Kidney (tissue), 14 donors: ENCODE measurements around the gene TMEM9. TPM values are rescaled to one million over a fixed set of nuclear protein-coding genes. Genes with fewer than 3 reads are reported as not detected.

Experiments
- DNase-seq, 5 donors: peaks; one replicate each; pipeline ENCODE4 v3.0.0-alpha.2; 2013 to 2020
- FAIRE-seq: peaks from 2 replicates; lab custom pipeline; 2012; peaks lifted over from hg19 to GRCh38; lab: Jason Lieb, UNC
- H3K27ac ChIP-seq, 2 donors: one replicate each; pipeline ENCODE4 v1.7.0; 2013; ENCODE audit warnings: low read depth in 2 of 2, low read length in 2 of 2, inconsistent platforms in 1 of 2
- H3K27me3 ChIP-seq: one replicate; pipeline ENCODE4 v1.7.1; 2013; ENCODE audit warnings: low read length, inconsistent platforms; ENCODE audit not compliant: control insufficient read depth, insufficient read depth
- H3K36me3 ChIP-seq, 3 donors: one replicate each; pipeline versions ENCODE4 v1.7.0 to v1.7.1; 2013; ENCODE audit warnings: low read length in 3 of 3, control low read depth in 1 of 3, inconsistent platforms in 1 of 3; ENCODE audit not compliant: insufficient read depth in 3 of 3, control insufficient read depth in 2 of 3
- H3K4me1 ChIP-seq, 3 donors: one replicate each; pipeline versions ENCODE4 v1.7.0 to v1.7.1; 2013; ENCODE audit warnings: low read length in 3 of 3, inconsistent platforms in 1 of 3, low read depth in 1 of 3; ENCODE audit not compliant: control insufficient read depth in 2 of 3, insufficient read depth in 2 of 3
- H3K4me3 ChIP-seq, 3 donors: one replicate each; pipeline versions ENCODE4 v1.7.0 to v1.8.1; 2013; ENCODE audit warnings: low read length in 3 of 3, control low read depth in 1 of 3, inconsistent platforms in 1 of 3
- H3K9ac ChIP-seq, 3 donors: one replicate each; pipeline versions ENCODE4 v1.7.0 to v1.7.1; 2013; ENCODE audit warnings: low read length in 3 of 3, control low read depth in 1 of 3, inconsistent platforms in 1 of 3
- H3K9me3 ChIP-seq, 3 donors: one replicate each; pipeline versions ENCODE4 v1.7.0 to v1.7.1; 2013; ENCODE audit warnings: low read length in 3 of 3, control low read depth in 1 of 3, inconsistent platforms in 1 of 3; ENCODE audit not compliant: control insufficient read depth in 2 of 3, insufficient read depth in 1 of 3
- CTCF ChIP-seq: IDR thresholded peaks from 3 replicates; pipeline ENCODE4 v1.5.1; 2012; ENCODE audit warnings: mild to moderate bottlenecking, moderate library complexity, borderline replicate concordance; ENCODE audit not compliant: insufficient read depth; ENCODE audit errors: extremely low read depth
- intact Hi-C: fragments of 100-400 bp; cut with DNase I; formaldehyde crosslinking; loops from one replicate; pipeline ENCODE4 v1.11.1; 2022
- polyA plus RNA-seq: library from polyadenylated mRNA; stranded (reverse); fragments of 350-450 nt; fragmentation: Illumina TruSeq; extraction: RNeasy Lipid Tissue Mini Kit (QIAGEN cat#74804); gene quantifications from one replicate; pipeline ENCODE4 v1.2.3, GENCODE V29; 2014; ENCODE audit warnings: low read depth, low replicate concordance; ENCODE audit not compliant: insufficient read depth
- total RNA-seq: library from RNA; stranded (reverse); fragmentation: NEBNext Ultra II Directional; extraction: Animal tissue kit (Norgen Biotek cat#: 25700); gene quantifications from one replicate; pipeline ENCODE4 v1.2.1, GENCODE V29; 2021
- donor health status: control.
- donor health status: control.
- donor health status: control.
- donor health status: control.
- donor health status: control.
- donor health status: DM: yes; HTN: yes; CAD: no.
- donor health status: Normal renal cell carcinoma (clear cell type).

The TMEM9 gene
- total and polyA plus RNA-seq, 2 donors from 2014 or later = 81.9 to 166 TPM

GRCh38 chr1:201169971-201170532 is 15.8 kb upstream of the TMEM9 start:
- peaks cover 0 to 8% (median 8%) of the 10 kb centered on the region in 3 donors for H3K4me1 ChIP-seq
- H3K27me3 ChIP-seq = no peaks in the 10 kb centered on the region
- TF ChIP-seq CTCF = no peak
- FAIRE-seq = no peak
- H3K9me3 ChIP-seq = no peaks in the 10 kb centered on the region
- peak overlapping the region; percentile 50 to 68 for H3K27ac ChIP-seq
- peak in 1 of 5 donors; percentile 36 for DNase-seq
- H3K36me3 ChIP-seq = no peaks in the 10 kb centered on the region
- H3K9ac ChIP-seq = peak overlapping the region in 1 of 3 donors; percentile 41
- H3K4me3 ChIP-seq = peak overlapping the region in 2 of 3 donors; percentile 49 to 82
- intact Hi-C loops = no loop called here

GRCh38 chr1:201169203-201169602 is 14.9 kb upstream of the TMEM9 start:
- no peak overlapping the region for H3K27ac ChIP-seq
- no peaks in the 10 kb centered on the region for H3K9me3 ChIP-seq
- H3K4me3 ChIP-seq = no peak overlapping the region
- no peak overlapping the region for H3K9ac ChIP-seq
- no peaks in the 10 kb centered on the region for H3K27me3 ChIP-seq
- DNase-seq = peak in 1 of 5 donors; percentile 16
- no peak for FAIRE-seq
- no peaks in the 10 kb centered on the region for H3K36me3 ChIP-seq
- intact Hi-C loops = no loop called here
- peaks cover 0 to 8% (median 8%) of the 10 kb centered on the region in 3 donors for H3K4me1 ChIP-seq
- TF ChIP-seq CTCF = no peak

GRCh38 chr1:201167041-201167991 is 13.0 kb upstream of the TMEM9 start:
- Histone ChIP-seq H3K4me3 (no peak overlapping the region), H3K9ac (no peak overlapping the region), H3K27me3 (no peaks in the 10 kb centered on the region), H3K4me1 (peaks cover 0 to 8% (median 8%) of the 10 kb centered on the region in 3 donors), H3K27ac (no peak overlapping the region), H3K9me3 (no peaks in the 10 kb centered on the region), H3K36me3 (no peaks in the 10 kb centered on the region)
- FAIRE-seq = no peak
- intact Hi-C loops = no loop called here
- peak in 4 of 5 donors; percentile 49 to 67 (median 51) for DNase-seq
- no peak for TF ChIP-seq CTCF
